T-helper 1 cell (primary cell): ENCODE measurements around the gene CHST7.
"Not testable (repeated sequence)": the region's sequence is repeated elsewhere in the genome, so short reads cannot be mapped to it uniquely, and the experiment has no call there.

Experiments
- DNase-seq, 5 donors: peaks; one replicate each; pipeline ENCODE4 v3.0.0-alpha.2; 2012 to 2020
- total RNA-seq, 4 donors: gene quantifications; one replicate each; lab custom pipeline; 2026; lab: John Stamatoyannopoulos, UW

Gene CHST7, protein sequence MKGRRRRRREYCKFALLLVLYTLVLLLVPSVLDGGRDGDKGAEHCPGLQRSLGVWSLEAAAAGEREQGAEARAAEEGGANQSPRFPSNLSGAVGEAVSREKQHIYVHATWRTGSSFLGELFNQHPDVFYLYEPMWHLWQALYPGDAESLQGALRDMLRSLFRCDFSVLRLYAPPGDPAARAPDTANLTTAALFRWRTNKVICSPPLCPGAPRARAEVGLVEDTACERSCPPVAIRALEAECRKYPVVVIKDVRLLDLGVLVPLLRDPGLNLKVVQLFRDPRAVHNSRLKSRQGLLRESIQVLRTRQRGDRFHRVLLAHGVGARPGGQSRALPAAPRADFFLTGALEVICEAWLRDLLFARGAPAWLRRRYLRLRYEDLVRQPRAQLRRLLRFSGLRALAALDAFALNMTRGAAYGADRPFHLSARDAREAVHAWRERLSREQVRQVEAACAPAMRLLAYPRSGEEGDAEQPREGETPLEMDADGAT
- 7.0 to 14.5 (median 9.6) reads per million in 4 donors for total RNA-seq

DNA sequence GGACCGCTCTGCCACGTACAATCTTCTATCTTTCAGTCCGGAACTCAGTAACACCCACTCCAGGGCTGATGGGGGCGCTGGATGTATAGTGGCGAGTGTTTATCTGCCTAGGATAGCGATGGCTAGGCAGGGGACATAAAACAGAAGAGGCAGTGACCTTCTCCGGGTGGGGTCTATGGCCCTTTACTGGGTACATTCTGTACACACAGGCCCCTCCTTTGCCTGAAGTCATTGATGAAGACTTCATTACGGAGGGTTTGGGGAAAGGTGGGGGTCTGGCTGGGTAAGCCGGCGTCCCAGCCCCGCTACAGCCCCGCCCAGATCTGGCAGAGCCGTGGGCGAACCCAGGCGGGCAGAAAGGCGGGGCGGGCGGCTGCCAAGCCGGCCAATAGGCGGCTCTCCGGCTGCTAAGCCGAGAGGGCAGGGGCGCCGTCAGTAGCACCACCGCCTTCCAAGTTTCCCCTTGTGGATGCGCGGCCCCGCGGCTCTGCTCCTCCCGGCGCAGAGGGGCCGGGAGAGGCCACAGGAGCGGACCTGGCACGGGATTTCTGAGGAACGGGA, at the start of gene CHST7:
CHST7 (plus strand) TSS at position 435 of the 561 bp plus-strand sequence. CDS start 167 bp downstream, outside the sequence.
- DNase-seq, result peak; percentile 26 to 78 (median 53)

DNA sequence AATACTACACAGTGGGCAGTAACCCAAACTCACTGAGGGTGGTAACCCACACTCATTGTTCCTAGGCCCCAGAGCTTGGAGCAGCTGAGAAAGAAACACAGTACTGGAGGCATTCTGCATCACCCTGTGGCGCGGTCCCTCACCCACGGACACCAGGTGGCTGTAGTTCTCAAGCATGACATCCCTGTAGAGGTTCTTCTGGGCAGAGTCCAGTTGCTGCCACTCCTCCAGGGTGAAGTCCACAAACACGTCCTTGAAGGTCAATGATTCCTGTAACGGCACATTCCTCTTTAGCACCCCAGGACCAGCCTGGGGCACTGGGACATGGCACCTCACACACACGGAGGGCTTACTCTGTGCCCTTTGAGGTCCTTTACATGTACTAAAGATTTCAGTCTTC, 44.9 kb upstream of the CHST7 start:
- DNase-seq, result not testable (repeated sequence)

GRCh38 chrX:46529740-46530403, 43.7 kb upstream of the CHST7 start:
- DNase-seq, result not testable (repeated sequence)

DNA sequence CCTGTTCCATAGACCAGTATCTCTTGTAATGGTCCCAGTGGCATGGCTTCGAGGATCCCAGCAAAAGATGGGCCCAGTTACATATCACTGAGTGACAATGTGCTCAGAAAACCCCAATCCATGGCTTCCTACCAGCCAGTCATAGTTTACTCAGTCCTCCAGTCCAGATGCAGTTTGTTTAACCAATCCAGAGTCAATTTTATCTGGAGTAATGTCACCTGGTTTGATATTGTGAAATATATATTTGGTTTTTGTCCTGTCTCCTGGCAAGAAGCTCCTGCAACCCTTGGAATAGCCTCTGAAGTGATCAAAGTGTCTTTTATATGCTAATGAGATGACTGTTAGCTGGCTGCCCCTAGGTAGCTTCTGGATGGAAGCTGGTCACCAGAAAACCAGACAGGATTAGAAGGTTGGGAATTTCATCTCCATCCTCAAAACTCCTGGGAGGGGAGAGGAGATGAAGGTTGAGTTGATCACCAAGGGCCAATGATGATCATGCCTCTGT, 43.1 kb upstream of the CHST7 start:
- not testable (repeated sequence) for DNase-seq

DNA sequence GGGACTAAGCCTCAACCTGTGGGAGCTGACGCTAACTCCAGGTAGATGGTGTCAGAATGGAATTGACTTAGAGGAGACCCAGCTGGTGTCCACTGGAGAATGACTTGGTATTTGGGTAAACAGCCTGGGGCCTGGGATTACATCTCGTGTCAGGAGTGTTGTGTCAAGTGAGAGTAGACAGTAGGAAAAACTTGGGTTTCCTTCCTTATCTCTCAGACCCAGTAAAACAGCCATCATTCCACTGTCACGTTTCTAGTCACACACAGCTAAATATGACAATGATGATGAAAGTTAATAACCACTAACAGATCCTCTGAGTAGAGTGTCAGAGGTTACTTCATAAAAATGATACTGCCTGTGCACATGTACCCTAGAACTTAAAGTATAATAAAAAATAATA, 42.1 kb upstream of the CHST7 start:
- no peak for DNase-seq

DNA sequence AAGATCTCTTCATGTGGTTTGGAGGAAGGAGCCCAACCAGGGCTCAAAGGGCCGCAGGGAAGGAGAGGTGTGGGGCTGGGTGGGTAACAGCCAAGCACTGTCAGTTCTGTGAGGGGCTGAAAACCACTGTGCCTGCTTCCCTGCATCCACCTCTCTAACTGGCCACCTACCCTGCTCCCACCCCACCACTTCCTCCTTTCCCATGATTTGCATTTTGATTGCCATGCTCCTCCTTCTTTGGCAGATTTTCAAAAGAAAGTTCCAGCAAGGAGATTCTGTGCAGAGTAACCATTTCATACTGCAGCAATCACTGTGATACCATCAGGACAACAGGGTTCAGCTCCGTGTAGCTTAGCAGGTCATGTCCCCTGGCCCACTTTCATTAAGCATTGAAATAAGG, 30.1 kb upstream of the CHST7 start:
- no peak for DNase-seq

DNA sequence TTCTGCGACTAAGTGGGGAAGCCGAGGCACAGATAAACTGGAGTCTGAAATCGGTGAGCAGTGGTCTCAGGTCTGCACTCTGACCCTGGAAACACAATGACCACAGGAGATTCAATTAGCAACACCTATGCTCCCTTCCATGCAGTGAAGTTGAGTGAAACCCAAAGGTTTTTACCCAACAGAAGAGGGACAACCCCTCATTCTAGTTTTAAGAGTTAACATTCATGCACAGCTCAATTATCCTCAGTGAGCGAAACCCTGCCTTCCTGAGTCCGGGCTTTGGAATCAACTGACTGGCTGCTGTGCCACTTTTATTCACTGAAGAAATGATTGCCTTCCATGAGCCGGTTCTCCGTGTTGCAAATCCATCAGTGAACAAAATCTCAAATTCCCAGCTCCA, 29.0 kb upstream of the CHST7 start:
- DNase-seq, result not testable (repeated sequence)

DNA sequence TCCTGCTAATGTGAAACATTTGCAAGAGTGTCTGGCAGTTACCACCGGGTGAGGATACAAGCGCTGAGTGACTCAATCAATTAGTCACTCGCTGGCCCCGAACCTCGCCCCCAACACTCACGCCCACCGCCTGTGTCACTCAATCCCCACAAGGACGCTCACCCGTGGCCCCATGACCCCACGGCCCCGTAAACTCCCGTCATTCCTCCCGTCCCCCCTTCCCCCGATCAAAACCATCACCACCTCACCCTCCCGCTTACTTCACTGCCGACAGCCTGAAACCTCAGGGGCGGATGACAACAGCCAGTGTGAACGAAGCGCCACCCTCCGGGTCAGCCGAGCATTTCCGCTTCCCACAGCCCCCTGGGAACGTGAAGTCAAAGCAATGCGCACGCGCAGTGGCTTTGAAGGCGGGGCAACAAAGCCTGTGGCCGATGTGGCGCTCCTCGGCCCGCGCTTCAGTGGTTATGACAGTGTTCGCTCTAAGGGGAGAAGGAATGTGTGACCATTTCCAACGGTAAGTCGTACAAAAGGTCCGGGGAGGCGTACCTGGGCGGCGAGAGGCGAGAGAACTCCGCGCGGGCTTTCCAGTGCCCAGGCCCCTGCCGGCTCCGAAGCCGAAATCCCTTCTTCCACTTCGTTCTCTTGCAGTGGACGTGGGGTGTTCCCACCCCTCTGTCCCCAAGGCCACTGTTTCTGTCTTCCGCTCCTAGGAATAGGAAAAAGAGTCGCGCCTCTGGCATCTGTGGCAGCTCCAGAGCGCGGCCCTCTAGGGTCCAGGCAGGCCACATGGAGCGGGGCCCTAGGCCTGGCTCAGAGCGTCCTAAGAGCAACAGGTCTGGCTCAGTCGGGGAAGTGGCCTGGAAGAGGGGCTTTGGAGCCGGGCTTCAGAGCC, 28.2 kb upstream of the CHST7 start, which contains the start of gene ZNF674:
ZNF674 (minus strand) TSS at position 311 of the 895 bp plus-strand sequence. CDS start 3,334 bp downstream, outside the sequence.
- peak; percentile 85 to 92 (median 88) for DNase-seq

DNA sequence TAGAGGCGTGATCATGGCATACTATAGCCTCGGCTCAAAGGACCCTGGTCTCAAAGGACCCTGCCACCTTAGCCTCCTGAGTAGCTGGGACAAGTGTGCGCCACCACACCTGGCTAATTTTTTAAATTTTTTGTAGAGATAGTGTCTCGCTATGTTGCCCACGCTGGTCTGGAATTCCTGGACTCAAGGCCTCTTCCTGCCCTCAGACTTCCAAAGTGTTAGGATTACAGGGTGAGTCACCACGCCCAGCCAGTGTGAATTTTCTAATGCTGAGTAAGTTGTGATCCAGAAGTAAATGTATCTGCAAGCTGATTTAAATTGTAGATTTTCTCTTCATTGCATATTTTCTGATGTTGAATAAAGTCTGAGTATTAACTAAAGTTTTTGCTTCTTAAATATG, 25.7 kb upstream of the CHST7 start:
- DNase-seq, result no peak

- no peak for DNase-seq
These were observed 23.7 kb upstream of the CHST7 start for GRCh38 chrX:46549914-46550313.

DNA sequence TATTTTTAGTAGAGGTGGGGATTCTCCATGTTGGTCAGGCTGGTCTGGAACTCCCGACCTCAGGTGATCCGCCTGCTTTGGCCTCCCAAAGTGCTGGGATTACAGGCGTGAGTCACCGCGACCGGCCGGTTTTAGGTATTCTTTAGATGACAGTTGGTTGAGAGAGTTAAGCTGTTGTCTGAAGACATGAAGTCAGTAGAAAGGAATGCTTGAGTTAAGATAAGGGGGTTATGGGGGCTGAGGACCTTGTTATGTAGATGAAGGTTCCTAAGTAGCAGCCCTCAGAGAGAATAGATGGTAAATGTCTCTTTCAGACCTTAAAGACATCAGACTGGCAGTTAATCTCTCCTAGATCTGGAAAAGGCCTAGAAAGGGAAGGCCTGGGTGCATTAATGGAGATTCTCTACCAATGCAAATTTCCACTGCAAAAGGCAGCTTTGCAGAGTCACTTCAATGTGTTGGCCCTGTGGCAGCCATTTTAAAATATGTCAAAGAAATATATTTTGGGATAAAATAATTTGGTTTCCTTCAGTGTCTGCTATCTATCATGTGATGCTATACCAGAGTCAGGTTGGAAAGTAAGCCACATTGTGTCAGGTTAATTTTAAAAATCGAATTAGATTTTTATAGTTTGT, 22.0 kb upstream of the CHST7 start:
- DNase-seq, result no peak

DNA sequence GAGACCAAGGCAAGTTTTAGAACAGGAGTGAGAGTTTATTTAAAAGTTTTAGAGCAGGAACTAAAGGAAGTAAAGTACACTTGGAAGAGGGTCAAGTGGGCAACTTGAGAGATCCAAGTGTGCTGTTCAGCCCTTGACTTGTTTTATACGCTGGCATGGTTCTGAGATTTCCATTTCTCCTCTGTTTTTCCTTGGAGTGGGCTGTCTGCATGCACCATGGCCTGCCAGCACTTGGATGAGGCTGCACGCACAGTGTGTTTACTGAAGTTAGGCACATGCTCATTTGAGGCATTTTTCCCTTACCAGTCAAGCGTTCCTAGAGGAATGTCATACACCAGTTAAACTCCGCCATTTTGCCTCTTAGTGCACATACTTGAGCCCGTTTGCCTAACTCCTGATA, 19.6 kb upstream of the CHST7 start:
- no peak for DNase-seq

DNA sequence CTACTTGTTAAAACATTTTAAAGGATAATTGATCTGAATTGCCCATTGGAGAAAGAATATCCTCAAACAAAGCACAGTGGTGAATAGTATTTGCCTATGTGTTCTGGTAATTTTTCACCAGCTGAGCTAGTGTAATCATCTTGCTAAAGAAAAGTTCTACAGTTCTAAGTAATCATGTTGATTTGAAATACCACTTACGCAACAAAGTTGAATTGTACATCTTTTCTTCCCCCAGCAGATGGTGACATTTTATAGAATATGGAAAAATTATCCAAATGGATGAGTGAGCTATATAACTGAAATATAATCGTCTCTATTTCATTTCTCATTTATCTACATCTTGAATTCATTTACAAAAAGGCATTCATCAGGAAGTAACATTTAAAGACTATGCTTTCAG, 18.6 kb upstream of the CHST7 start:
- no peak for DNase-seq

DNA sequence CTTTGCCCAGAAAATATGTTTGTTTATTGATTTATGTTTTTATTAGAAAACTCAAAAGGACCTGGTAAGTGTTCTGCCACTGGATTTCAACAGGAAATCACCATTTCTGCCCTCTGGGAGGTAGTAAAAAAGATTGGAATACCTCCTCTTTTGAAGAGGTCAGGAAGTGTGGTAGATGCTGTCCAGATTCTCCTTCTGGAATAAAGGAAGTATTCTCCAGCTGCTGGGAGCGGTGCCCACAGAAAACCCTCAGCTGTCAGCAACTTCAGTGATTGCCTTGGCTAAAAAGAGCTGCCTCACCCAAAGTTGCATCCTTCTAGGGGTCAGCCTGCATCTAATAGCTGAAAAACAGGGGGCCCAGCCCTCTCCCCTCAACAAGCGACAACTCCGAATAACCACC, 14.5 kb upstream of the CHST7 start:
- no peak for DNase-seq

- peak in 1 of 5 donors; percentile 46 for DNase-seq
These were observed 11.5 kb upstream of the CHST7 start for GRCh38 chrX:46561824-46562657.

DNA sequence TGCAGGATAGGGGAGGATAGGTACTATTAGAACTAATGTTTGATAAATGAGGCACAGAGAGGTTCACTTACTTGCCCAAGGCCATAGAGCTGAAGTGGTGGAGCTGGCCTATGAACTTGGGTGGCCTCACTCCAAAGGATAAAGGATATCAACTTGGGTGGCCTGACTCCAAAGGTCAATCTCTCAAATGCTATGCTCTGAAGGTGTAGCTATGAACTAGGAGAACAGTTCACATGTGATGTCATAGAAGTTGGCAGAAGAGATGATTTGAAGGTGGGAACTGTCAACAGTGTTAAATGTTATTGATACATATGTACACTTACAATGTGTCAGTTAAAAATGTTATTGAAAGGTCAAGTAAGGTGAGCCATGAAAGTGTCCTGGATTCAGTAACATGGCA, 6.2 kb upstream of the CHST7 start:
- no peak for DNase-seq

GRCh38 chrX:46569621-46570020, 3.9 kb upstream of the CHST7 start:
- DNase-seq, result no peak

GRCh38 chrX:46571423-46572339, 1.9 kb upstream of the CHST7 start:
- DNase-seq, result no peak

DNA sequence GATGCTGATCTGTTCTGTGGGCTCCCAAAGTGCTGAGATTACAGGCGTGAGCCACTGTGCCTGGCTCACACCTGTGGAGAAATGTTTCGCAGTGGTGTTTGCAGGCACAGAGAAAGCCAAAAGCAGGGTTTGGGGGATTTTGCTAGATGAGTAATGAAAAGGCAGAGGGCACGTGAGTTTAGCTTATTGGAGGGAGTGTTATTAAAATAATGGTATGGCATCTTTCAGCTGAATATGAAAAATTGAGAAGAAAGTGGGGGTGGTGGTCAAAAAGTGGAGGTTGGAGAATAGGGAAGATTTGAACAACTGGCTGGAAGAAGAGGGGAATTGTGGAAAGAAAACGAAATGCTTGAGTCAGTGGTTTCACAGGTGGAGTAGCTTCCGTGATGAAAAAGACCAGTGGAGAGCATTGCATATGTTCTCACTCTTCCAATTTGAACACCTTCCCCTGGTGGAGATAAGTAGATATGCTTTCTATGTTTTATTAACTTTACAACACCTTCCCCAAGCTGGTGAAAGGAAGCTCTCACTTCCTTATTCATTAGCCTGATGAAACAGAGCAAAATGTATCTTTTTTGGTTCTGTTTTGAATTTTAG, 1.1 kb upstream of the CHST7 start:
- DNase-seq, result peak in 3 of 5 donors; percentile 12 to 42 (median 16)
